Skeletal muscle satellite cell (primary cell): Measurements from ENCODE around the gene GRAMD2B.
"Not testable (repeated sequence)": the region's sequence is repeated elsewhere in the genome, so short reads cannot be mapped to it uniquely, and the experiment has no call there.

Source experiments
- H3K27me3 ChIP-seq: 2 replicates; pipeline ENCODE4 v1.7.0; 2013; ENCODE audit warnings: low read length; ENCODE audit not compliant: control insufficient read depth, insufficient read depth
- H3K36me3 ChIP-seq: 2 replicates; pipeline ENCODE4 v1.7.0; 2013; ENCODE audit warnings: mild to moderate bottlenecking, control low read depth, low read length; ENCODE audit not compliant: insufficient read depth
- H3K4me1 ChIP-seq: 2 replicates; pipeline ENCODE4 v1.7.0; 2013; ENCODE audit warnings: low read length; ENCODE audit not compliant: control insufficient read depth, insufficient read depth
- H3K4me2 ChIP-seq: 2 replicates; pipeline ENCODE4 v1.7.0; 2013; ENCODE audit warnings: mild to moderate bottlenecking, low read length
- H3K4me3 ChIP-seq: 2 replicates; pipeline ENCODE4 v1.7.0; 2013; ENCODE audit warnings: low read length
- H3K9ac ChIP-seq: 2 replicates; pipeline ENCODE4 v1.7.0; 2013; ENCODE audit warnings: mild to moderate bottlenecking, low read depth, low read length, moderate library complexity
- H3K9me3 ChIP-seq: replicated peaks from 2 replicates; pipeline ENCODE4 v1.7.0; 2013; ENCODE audit warnings: mild to moderate bottlenecking, control low read depth, low read length

Gene GRAMD2B

DNA sequence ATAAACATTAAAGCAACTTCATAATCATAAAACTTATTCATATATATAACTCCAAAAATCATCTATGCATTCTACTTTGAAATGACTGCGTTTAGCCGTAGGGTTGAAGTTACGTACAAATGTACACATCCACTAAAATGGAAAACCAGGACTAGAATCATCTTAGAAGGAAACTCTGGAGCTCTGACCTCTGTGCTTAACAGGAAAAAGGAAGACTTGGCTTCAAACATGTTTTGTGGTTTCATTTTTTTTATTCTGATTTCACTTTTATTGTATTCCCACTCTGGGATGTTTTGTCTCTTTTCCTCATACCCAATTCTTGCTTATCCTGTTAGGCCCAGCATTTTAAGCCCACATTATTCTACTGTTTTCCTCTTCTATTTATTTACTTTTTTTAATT, 44.9 kb downstream of the GRAMD2B start:
- Histone ChIP-seq H3K9ac (no peak overlapping the region), H3K4me3 (no peak overlapping the region), H3K4me2 (no peak overlapping the region), H3K27me3 (no peaks in the 10 kb centered on the region), H3K4me1 (peaks cover 33% of the 10 kb centered on the region), H3K36me3 (peaks cover 56% of the 10 kb centered on the region), H3K9me3 (no peaks in the 10 kb centered on the region)

DNA sequence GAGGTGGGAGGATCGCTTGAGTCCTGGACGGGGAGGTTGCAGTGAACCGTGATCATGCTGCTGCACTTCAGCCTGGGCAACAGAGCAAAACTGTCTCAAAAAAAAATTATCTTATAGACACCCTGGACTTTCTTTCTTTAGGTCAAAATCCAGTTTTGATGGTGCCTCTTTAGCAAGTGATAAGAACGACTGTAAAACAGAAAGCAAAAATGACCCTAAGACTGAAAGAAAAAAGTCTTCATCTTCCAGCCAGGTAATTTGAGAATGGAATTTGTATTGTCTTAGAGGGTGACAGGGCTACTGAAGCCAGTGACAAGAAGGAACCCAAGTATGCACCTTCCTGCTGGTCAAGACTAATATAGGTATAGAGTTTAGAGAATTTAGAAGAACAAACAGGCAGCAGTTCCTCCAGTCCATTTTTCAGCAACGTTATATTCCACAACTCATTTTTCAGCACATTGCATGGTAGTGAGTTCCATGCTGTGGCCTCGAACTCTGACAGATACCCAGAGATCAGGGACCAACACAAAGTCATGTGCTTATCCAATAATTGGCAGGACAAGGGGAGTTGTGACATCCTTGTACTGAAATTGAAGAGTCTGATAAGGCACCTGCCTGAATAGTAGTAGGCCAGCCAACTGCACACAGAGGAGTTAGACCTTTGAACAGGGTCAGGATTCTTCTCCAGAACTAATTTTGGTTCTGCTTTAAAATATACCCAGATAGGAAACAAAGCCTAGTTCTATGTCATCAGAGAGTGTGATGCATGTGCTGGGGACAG, 46.5 kb downstream of the GRAMD2B start:
- Histone ChIP-seq H3K4me2 (no peak overlapping the region), H3K4me1 (peaks cover 33% of the 10 kb centered on the region), H3K36me3 (peaks cover 64% of the 10 kb centered on the region), H3K9me3 (no peaks in the 10 kb centered on the region), H3K4me3 (no peak overlapping the region), H3K27me3 (no peaks in the 10 kb centered on the region), H3K9ac (no peak overlapping the region)

DNA sequence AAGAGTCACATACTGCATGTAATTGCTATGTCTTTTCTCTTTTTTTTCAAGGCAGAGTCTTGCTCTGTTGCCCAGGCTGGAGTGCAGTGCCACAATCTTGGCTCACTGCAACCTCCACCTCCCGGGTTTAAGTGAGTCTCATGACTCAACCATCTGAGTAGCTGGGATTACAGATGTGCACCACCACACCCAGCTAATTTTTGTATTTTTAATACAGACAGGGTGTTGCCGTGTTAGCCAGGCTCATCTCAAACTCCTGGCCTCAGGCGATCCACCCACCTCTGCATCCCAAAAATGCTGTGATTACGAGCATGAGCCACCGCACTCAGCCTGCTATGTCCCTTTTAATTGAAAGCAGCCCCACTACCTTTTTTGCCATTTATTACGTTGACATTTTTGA, 47.3 kb downstream of the GRAMD2B start:
- not testable (repeated sequence) for H3K27me3 ChIP-seq, H3K9ac ChIP-seq, H3K4me3 ChIP-seq, H3K9me3 ChIP-seq, H3K4me2 ChIP-seq
- H3K4me1 ChIP-seq = peaks cover 33% of the 10 kb centered on the region
- peaks cover 62% of the 10 kb centered on the region for H3K36me3 ChIP-seq

DNA sequence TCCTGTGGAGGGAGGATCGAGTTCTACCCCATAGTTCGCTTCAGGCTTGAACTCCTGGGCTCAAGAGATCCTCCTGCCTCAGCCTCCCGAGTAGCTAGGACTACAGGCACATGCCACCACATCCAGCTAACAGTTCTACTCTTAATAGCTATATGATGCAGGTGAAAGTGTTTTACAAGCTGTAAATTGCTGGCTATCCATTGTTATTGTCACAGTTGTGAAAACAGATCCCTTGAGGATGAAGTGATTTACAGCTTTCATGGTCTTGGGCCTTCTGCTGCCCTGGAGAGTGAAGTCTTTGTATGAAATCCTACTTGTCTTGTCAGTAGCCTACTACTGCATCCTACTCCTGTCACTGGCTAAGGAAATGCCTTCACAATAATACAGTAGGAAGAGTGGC, 48.0 kb downstream of the GRAMD2B start:
- H3K4me2 ChIP-seq = peak overlapping the region; percentile 62
- no peaks in the 10 kb centered on the region for H3K9me3 ChIP-seq
- H3K4me1 ChIP-seq = peaks cover 33% of the 10 kb centered on the region
- peak overlapping the region; percentile 3 for H3K4me3 ChIP-seq
- H3K36me3 ChIP-seq = peaks cover 60% of the 10 kb centered on the region
- H3K9ac ChIP-seq = peak overlapping the region; percentile 57
- no peaks in the 10 kb centered on the region for H3K27me3 ChIP-seq

DNA sequence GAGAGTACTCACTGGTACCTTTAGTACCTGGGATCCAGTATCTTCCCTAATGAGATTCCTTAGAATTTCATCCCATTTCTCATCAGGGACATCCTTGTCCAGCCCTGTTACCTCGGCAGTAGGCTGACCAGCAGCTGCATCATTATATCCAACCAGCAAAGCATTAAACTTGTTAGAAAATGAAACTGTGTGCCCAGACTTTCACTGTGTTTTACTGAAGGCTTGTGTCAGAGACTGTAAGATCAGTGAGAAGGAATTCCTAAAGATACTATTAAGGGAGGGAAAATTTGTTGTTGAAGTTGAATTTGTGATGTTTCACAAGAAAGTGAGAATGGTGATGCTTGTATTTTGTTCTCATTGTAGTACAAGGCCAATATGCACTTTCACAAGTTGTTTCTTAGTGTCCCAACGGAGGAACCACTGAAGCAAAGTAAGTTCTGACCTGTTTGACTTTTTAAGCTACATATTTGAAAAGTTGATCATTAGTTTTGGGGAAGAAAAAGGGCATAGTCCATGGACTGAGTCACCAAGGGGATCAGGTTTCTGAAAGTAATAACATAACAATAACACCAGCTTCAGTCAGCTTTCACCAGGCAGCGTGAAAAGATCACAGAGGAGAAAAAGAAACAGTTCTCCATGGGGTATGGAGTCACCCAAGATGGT, 48.8 kb downstream of the GRAMD2B start:
- H3K4me1 ChIP-seq = peaks cover 33% of the 10 kb centered on the region
- H3K9ac ChIP-seq = peak overlapping the region; percentile 57
- H3K27me3 ChIP-seq = no peaks in the 10 kb centered on the region
- no peaks in the 10 kb centered on the region for H3K9me3 ChIP-seq
- peak overlapping the region; percentile 65 for H3K4me2 ChIP-seq
- peak overlapping the region; percentile 20 for H3K4me3 ChIP-seq
- peaks cover 59% of the 10 kb centered on the region for H3K36me3 ChIP-seq

DNA sequence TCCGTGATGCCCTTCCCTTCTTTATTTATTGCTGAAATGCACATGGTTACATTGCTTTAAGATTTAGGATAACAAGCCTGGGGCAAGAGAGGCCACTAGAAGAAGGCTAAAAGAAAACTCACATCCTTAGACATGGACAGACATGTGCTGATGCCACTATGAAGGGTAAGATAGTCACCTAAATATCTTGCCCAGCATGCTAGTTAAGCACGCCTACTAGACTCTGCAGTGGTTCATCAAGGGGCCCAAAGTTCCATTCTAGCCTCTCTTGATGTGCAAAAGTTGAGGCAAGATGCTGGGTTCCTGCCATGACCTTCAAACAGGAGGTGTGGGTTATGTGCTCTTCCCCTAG, 49.3 kb downstream of the GRAMD2B start:
- Histone ChIP-seq H3K27me3 (no peaks in the 10 kb centered on the region), H3K9ac (peak overlapping the region; percentile 36), H3K4me1 (peaks cover 33% of the 10 kb centered on the region), H3K36me3 (peaks cover 59% of the 10 kb centered on the region), H3K9me3 (no peaks in the 10 kb centered on the region), H3K4me3 (peak overlapping the region; percentile 20), H3K4me2 (peak overlapping the region; percentile 65)

DNA sequence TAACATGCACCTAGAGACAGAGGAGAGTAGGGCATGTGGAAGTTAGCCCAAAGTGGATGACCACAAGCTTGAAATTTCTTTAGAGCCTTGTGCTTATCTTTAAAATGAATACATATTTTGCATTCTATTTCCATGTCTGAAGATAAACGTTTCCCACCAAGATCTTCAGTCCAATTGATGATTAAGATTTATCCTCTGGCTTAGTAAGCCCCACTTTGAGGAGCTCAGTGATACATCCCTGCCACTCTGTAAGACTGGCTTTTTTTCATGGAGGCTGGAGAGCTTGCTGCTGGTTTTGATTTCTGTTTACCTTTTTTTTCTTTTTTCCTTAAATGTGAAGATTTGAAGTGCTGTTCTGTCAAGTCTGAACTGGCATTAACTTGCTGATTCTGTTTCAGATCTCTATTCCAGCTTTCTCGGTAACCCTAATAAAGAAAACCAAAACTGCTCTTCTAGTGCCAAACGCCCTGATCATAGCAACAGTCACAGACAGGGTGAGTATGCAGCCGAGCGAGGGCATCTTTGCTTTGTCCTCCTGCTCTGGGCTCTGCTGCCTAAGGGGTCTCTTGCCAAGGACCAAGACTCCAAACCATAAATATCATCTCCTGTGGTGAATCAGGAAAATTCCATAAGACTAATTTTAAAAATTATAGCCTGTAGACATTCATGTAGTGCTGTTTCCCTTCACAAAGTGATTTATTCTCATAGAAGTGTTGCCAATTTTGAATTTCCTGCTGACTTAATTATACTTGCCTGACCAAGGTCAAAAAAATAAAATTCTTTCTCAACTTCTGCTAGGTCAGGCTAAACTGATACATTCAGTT, 54.3 kb downstream of the GRAMD2B start:
- peaks cover 5% of the 10 kb centered on the region for H3K4me1 ChIP-seq
- H3K9me3 ChIP-seq = no peaks in the 10 kb centered on the region
- H3K4me2 ChIP-seq = no peak overlapping the region
- H3K36me3 ChIP-seq = peaks cover 73% of the 10 kb centered on the region
- H3K9ac ChIP-seq = no peak overlapping the region
- no peak overlapping the region for H3K4me3 ChIP-seq
- no peaks in the 10 kb centered on the region for H3K27me3 ChIP-seq

DNA sequence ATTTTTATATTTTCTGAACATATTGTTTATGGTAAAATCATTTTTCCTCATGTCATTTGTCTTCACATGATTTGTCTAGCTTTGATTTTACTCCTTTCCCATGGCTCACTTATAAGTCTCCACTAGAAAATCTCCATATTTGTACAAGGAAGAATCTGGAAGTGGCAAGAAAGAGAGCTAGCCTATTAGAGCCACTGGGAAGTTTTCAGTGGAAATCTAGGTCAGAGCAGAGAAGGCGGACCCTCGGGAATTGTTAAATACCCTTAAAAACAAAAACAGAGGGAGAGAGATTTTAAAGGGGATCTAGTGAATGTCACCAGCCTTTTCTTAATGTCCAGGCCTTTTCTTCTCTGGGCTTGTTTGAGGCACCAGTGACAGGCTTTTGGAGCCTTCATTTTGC, 56.6 kb downstream of the GRAMD2B start:
- no peaks in the 10 kb centered on the region for H3K9me3 ChIP-seq
- peaks cover 67% of the 10 kb centered on the region for H3K36me3 ChIP-seq
- H3K9ac ChIP-seq = no peak overlapping the region
- no peak overlapping the region for H3K4me3 ChIP-seq
- H3K4me2 ChIP-seq = no peak overlapping the region
- no peaks in the 10 kb centered on the region for H3K27me3 ChIP-seq
- H3K4me1 ChIP-seq = no peaks in the 10 kb centered on the region

DNA sequence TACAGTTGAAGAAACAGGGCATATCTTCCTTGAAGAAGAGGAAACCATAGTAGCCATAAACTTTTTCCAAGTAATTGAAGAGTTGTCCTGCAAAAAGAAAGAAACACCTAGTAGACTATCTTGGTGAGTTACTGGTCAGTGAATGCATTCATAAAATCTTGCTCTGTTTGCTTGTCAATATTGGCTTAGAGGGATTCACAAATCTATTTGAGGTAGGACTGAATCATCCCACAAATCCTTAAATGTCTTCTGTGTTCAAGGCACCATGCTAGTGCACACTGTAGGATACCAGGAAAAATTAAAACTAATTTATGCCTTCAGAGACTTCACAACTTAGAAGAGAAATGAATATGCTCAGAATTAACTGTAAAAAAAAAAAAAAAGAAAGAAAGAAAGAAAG, 57.6 kb downstream of the GRAMD2B start:
- Histone ChIP-seq H3K36me3 (peaks cover 71% of the 10 kb centered on the region), H3K9ac (no peak overlapping the region), H3K4me3 (no peak overlapping the region), H3K27me3 (no peaks in the 10 kb centered on the region), H3K4me2 (no peak overlapping the region), H3K9me3 (no peaks in the 10 kb centered on the region), H3K4me1 (no peaks in the 10 kb centered on the region)

DNA sequence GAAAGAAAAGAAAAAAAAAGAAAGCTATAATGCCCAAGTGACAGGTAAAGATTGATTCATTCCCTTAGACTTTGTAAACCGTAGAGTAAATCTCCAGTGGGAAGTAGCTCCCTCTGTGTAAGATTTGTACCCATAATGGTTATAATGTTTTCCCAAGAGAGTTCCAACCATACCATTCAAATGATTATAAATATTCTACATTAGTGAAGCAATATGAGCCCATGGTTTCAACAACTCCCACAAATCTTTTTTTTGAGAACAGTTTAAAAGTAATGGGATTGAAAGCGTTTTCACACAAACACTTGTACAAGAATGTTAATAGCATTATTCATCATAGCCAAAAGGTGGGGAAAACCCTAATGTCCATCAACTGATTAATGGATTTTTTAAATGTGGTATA, 58.0 kb downstream of the GRAMD2B start:
- Histone ChIP-seq H3K9ac (no peak overlapping the region), H3K27me3 (no peaks in the 10 kb centered on the region), H3K4me2 (no peak overlapping the region), H3K9me3 (no peaks in the 10 kb centered on the region), H3K36me3 (peaks cover 73% of the 10 kb centered on the region), H3K4me1 (no peaks in the 10 kb centered on the region), H3K4me3 (no peak overlapping the region)

DNA sequence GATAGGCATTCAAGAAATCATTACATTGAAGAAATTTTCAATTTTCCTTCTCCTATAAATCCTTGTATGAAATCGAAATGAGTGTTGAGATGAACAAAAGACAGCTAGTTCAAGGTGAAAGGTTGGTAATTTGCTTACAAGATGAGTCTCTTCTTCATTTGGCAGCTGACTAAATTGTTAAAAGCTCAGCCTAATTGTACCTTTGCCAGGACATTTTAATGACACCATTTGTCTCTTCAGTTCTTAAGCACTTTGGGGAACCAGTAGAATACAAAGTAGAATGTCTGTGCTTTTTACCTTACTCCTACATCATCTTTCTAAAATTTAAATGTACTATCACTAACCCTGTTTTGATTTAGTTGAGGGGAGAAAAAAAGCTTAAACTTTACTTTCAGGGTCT, 59.4 kb downstream of the GRAMD2B start:
- peaks cover 82% of the 10 kb centered on the region for H3K36me3 ChIP-seq
- H3K4me1 ChIP-seq = no peaks in the 10 kb centered on the region

More for the DNA sequence above, 59.4 kb downstream of the GRAMD2B start:
- H3K27me3 ChIP-seq = no peaks in the 10 kb centered on the region
- H3K9me3 ChIP-seq = no peaks in the 10 kb centered on the region
- no peak overlapping the region for H3K4me3 ChIP-seq
- no peak overlapping the region for H3K9ac ChIP-seq
- H3K4me2 ChIP-seq = no peak overlapping the region
